Measurements from ENCODE around the gene FAM76B.

FAM76B gene

GRCh38 chr11:95728094-95728493 is 61.5 kb downstream of the FAM76B start:
- DNase-seq: no peak

GRCh38 chr11:95727620-95728019 is 62.0 kb downstream of the FAM76B start:
- no peak for DNase-seq

- no peak for DNase-seq
Measured at GRCh38 chr11:95727111-95727510, 62.5 kb downstream of the FAM76B start.

GRCh38 chr11:95725196-95725595 is 64.4 kb downstream of the FAM76B start:
- DNase-seq: no peak

- DNase-seq: no peak
Measured at GRCh38 chr11:95723361-95723942, 66.1 kb downstream of the FAM76B start.

GRCh38 chr11:95720195-95720594 is 69.4 kb downstream of the FAM76B start:
- no peak for DNase-seq

Data from activated T-cell treated with anti-CD3 and anti-CD28 coated beads, Interleukin-2, amount 50 U/mL, for 48 hours (primary cell).